ENCODE results near the gene SPAG16. TPM values are rescaled to one million over a fixed set of nuclear protein-coding genes. Genes with fewer than 3 reads are reported as not detected.
A peak's percentile ranks its signal among the peaks of the same experiment; 100 is the strongest.

Gene SPAG16
- total RNA-seq, 2 donors from 2014 or later: 5.0 to 10.4 TPM

GRCh38 chr2:214376618-214377285, 1092.5 kb downstream of the SPAG16 start:
- Mint-ChIP-seq H3K27ac (no peak overlapping the region), H3K9me3 (no peaks in the 10 kb centered on the region), H3K36me3 (no peaks in the 10 kb centered on the region)
- ATAC-seq: no peak
- DNase-seq (ENCODE audit: low spot score in 2 of 2): no peak

- DNase-seq (ENCODE audit: low spot score in 2 of 2) (no peak), ATAC-seq (no peak)
- no peak overlapping the region for H3K27ac Mint-ChIP-seq
- no peaks in the 10 kb centered on the region for H3K36me3 Mint-ChIP-seq
- no peaks in the 10 kb centered on the region for H3K9me3 Mint-ChIP-seq
Observed at GRCh38 chr2:214377286-214377624, 1093.0 kb downstream of the SPAG16 start.

GRCh38 chr2:214378455-214379103, 1094.3 kb downstream of the SPAG16 start:
- DNase-seq (ENCODE audit: low spot score in 2 of 2): no peak
- H3K9me3 Mint-ChIP-seq: no peaks in the 10 kb centered on the region
- H3K36me3 Mint-ChIP-seq: no peaks in the 10 kb centered on the region
- H3K27ac Mint-ChIP-seq: no peak overlapping the region
- no peak for ATAC-seq

GRCh38 chr2:214379227-214379626, 1095.0 kb downstream of the SPAG16 start:
- Mint-ChIP-seq H3K27ac (no peak overlapping the region), H3K9me3 (no peaks in the 10 kb centered on the region), H3K36me3 (no peaks in the 10 kb centered on the region)
- no peak for ATAC-seq
- no peak for DNase-seq (ENCODE audit: low spot score in 2 of 2)

- no peak for DNase-seq (ENCODE audit: low spot score in 2 of 2)
- H3K36me3 Mint-ChIP-seq: no peaks in the 10 kb centered on the region
- H3K9me3 Mint-ChIP-seq: no peaks in the 10 kb centered on the region
- no peak for ATAC-seq
- no peak overlapping the region for H3K27ac Mint-ChIP-seq
Observed at GRCh38 chr2:214380681-214381080, 1096.4 kb downstream of the SPAG16 start.

GRCh38 chr2:214382229-214382628, 1098.0 kb downstream of the SPAG16 start:
- no peaks in the 10 kb centered on the region for H3K9me3 Mint-ChIP-seq
- no peaks in the 10 kb centered on the region for H3K36me3 Mint-ChIP-seq
- ATAC-seq (no peak), DNase-seq (ENCODE audit: low spot score in 2 of 2) (no peak)
- H3K27ac Mint-ChIP-seq: no peak overlapping the region

GRCh38 chr2:214386720-214387119, 1102.5 kb downstream of the SPAG16 start:
- no peak for ATAC-seq

GRCh38 chr2:214389334-214389733, 1105.1 kb downstream of the SPAG16 start:
- Mint-ChIP-seq H3K36me3 (no peaks in the 10 kb centered on the region), H3K27ac (no peak overlapping the region), H3K9me3 (no peaks in the 10 kb centered on the region)
- ATAC-seq: no peak
- no peak for DNase-seq (ENCODE audit: low spot score in 2 of 2)

More at GRCh38 chr2:214386720-214387119, 1102.5 kb downstream of the SPAG16 start:
- Mint-ChIP-seq H3K9me3 (no peaks in the 10 kb centered on the region), H3K27ac (no peak overlapping the region), H3K36me3 (no peaks in the 10 kb centered on the region)
- no peak for DNase-seq (ENCODE audit: low spot score in 2 of 2)

GRCh38 chr2:214393796-214394195, 1109.5 kb downstream of the SPAG16 start:
- DNase-seq (ENCODE audit: low spot score in 2 of 2) (no peak), ATAC-seq (no peak)
- Mint-ChIP-seq H3K9me3 (no peaks in the 10 kb centered on the region), H3K27ac (no peak overlapping the region), H3K36me3 (no peaks in the 10 kb centered on the region)

GRCh38 chr2:214395040-214395439, 1110.8 kb downstream of the SPAG16 start:
- Mint-ChIP-seq H3K9me3 (no peaks in the 10 kb centered on the region), H3K36me3 (no peaks in the 10 kb centered on the region), H3K27ac (no peak overlapping the region)
- DNase-seq (ENCODE audit: low spot score in 2 of 2) (no peak), ATAC-seq (no peak)

GRCh38 chr2:214401580-214401979, 1117.3 kb downstream of the SPAG16 start:
- DNase-seq (ENCODE audit: low spot score in 2 of 2): no peak
- no peak overlapping the region for H3K27ac Mint-ChIP-seq
- ATAC-seq: no peak
- no peaks in the 10 kb centered on the region for H3K9me3 Mint-ChIP-seq
- H3K36me3 Mint-ChIP-seq: no peaks in the 10 kb centered on the region

- DNase-seq (ENCODE audit: low spot score in 2 of 2) (no peak), ATAC-seq (no peak)
- peaks cover 0 to 7% of the 10 kb centered on the region in 2 donors for H3K9me3 Mint-ChIP-seq
- H3K36me3 Mint-ChIP-seq: no peaks in the 10 kb centered on the region
- H3K27ac Mint-ChIP-seq: no peak overlapping the region
Observed at GRCh38 chr2:214410128-214410775, 1126.0 kb downstream of the SPAG16 start.

GRCh38 chr2:214410918-214411554, 1126.8 kb downstream of the SPAG16 start, which contains the start of gene VWC2L:
Gene VWC2L, plus strand, starts transcription at chr2:214411054. Its CDS starts 3,140 bp downstream, at chr2:214414194.
- no peak within 1 kb of the TSS for H3K27ac Mint-ChIP-seq
- no peaks in the 10 kb centered on the region for H3K36me3 Mint-ChIP-seq
- peaks cover 0 to 7% of the 10 kb centered on the region in 2 donors for H3K9me3 Mint-ChIP-seq
- peak in 1 of 2 donors; percentile 17 for DNase-seq (ENCODE audit: low spot score in 2 of 2)
- ATAC-seq: no peak

GRCh38 chr2:214412679-214413078, 1128.4 kb downstream of the SPAG16 start:
- DNase-seq (ENCODE audit: low spot score in 2 of 2): no peak
- peaks cover 0 to 7% of the 10 kb centered on the region in 2 donors for H3K9me3 Mint-ChIP-seq
- H3K27ac Mint-ChIP-seq: no peak overlapping the region
- H3K36me3 Mint-ChIP-seq: no peaks in the 10 kb centered on the region
- ATAC-seq: no peak

GRCh38 chr2:214436470-214436869, 1152.2 kb downstream of the SPAG16 start:
- peaks cover 6 to 8% of the 10 kb centered on the region in 2 donors for H3K9me3 Mint-ChIP-seq
- no peaks in the 10 kb centered on the region for H3K36me3 Mint-ChIP-seq

GRCh38 chr2:214450118-214450894, 1166.0 kb downstream of the SPAG16 start:
- H3K9me3 Mint-ChIP-seq: no peaks in the 10 kb centered on the region
- peak overlapping the region in 1 of 2 donors; percentile 82 for H3K27ac Mint-ChIP-seq
- DNase-seq (ENCODE audit: low spot score in 2 of 2) (no peak), ATAC-seq (no peak)
- H3K36me3 Mint-ChIP-seq: no peaks in the 10 kb centered on the region

More at GRCh38 chr2:214436470-214436869, 1152.2 kb downstream of the SPAG16 start:
- H3K27ac Mint-ChIP-seq: no peak overlapping the region
- no peak for DNase-seq (ENCODE audit: low spot score in 2 of 2)
- ATAC-seq: no peak

All from activated naive CD4-positive, alpha-beta T cell treated with anti-CD3 and anti-CD28 coated beads, Interleukin-2, amount 50 U/mL, for 72 hours (primary cell).